Measurements from ENCODE around the gene XRCC4.
"Not testable (repeated sequence)": the region's sequence is repeated elsewhere in the genome, so short reads cannot be mapped to it uniquely, and the experiment has no call there.

DNA sequence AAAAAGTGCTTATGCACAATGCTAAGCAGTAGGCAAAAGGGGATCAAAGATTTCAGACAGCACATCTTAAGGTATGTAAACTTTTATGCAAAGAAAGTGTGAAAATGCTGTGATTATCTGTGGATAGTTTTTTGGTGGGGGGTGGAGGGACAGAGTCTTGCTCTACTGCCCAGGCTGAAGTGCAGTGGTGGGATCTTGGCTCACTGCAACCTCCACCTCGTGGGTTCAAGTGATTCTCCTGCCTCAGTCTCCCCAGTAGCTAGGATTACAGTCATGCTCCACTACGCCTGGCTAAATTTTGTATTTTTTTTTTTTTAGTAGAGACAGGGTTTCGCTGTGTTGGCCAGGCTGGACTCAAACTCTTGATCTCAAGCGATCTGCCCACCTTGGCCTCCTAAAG, 10.0 kb upstream of the XRCC4 start:
- TF ChIP-seq, protein P1, sequence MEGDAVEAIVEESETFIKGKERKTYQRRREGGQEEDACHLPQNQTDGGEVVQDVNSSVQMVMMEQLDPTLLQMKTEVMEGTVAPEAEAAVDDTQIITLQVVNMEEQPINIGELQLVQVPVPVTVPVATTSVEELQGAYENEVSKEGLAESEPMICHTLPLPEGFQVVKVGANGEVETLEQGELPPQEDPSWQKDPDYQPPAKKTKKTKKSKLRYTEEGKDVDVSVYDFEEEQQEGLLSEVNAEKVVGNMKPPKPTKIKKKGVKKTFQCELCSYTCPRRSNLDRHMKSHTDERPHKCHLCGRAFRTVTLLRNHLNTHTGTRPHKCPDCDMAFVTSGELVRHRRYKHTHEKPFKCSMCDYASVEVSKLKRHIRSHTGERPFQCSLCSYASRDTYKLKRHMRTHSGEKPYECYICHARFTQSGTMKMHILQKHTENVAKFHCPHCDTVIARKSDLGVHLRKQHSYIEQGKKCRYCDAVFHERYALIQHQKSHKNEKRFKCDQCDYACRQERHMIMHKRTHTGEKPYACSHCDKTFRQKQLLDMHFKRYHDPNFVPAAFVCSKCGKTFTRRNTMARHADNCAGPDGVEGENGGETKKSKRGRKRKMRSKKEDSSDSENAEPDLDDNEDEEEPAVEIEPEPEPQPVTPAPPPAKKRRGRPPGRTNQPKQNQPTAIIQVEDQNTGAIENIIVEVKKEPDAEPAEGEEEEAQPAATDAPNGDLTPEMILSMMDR (IDR thresholded peaks at IDR 0.05), result not testable (repeated sequence)
- TF ChIP-seq POLR2A, EP300 (IDR thresholded peaks at IDR 0.05): not testable (repeated sequence)
